ENCODE results near the gene KAT2A. TPM values are rescaled to one million over a fixed set of nuclear protein-coding genes. Genes with fewer than 3 reads are reported as not detected.

KAT2A gene
- total and polyA plus RNA-seq, 9 of the 15 experiments (the other 6 are each of a cell fraction or from before 2014, with no cell fraction given), result 1.5 to 80.4 (median 31.9) TPM

DNA sequence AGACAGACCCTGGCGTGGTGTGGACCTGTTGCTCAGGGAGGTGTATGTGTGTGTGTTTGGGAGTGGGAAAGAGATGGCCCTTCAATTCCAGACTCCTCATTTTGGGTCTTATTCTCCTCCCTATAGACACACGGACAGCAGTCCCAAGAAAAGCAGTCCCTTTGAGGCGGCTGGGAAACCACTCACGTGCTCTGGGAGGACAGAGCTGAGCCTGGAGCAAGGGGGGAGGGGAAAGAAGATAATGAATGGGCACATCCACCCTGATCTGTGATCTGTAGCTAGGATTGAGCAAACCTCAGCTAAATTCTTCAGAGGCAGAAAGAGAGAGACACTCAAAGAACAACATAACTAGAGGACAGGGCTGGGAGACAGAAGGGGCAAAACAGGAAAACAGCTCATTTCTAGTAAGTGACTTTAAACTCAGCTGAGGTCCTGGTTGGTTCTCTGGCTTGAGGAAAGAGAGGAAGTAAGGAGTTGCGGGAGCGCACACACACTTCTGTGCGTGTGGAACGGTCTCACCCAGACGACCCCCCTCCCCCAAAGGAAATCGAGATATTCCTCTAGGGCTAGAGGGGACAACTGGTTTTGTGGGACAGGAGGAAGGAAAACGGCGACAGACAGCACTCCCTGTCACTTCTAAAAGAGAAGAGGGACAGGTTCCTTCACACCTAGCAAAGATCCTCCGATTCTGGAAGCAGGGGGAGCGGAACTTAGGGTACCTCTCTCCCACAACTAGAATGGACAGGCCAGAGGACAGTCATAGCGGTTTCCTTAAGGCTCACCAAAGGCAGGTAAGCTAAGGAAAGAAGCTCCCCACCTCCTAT is 33.0 kb upstream of the KAT2A start (continued):
- TF ChIP-seq, protein P1, sequence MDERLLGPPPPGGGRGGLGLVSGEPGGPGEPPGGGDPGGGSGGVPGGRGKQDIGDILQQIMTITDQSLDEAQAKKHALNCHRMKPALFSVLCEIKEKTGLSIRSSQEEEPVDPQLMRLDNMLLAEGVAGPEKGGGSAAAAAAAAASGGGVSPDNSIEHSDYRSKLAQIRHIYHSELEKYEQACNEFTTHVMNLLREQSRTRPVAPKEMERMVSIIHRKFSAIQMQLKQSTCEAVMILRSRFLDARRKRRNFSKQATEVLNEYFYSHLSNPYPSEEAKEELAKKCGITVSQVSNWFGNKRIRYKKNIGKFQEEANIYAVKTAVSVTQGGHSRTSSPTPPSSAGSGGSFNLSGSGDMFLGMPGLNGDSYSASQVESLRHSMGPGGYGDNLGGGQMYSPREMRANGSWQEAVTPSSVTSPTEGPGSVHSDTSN (CRISPR knock-in tag; IDR thresholded peaks at IDR 0.05; ENCODE audit: low read depth), result no peak
- TF ChIP-seq, protein P1 (tag; conservative IDR thresholded peaks at IDR 0.05; ENCODE audit: low read depth), result no peak
- TF ChIP-seq KAT7 (CRISPR knock-in tag; IDR thresholded peaks at IDR 0.05; ENCODE audit: borderline replicate concordance), result no peak
- TF ChIP-seq MEF2A (IDR thresholded peaks at IDR 0.05; ENCODE audit: control insufficient read depth, low read depth, low read length), result no peak
- TF ChIP-seq, protein P2, sequence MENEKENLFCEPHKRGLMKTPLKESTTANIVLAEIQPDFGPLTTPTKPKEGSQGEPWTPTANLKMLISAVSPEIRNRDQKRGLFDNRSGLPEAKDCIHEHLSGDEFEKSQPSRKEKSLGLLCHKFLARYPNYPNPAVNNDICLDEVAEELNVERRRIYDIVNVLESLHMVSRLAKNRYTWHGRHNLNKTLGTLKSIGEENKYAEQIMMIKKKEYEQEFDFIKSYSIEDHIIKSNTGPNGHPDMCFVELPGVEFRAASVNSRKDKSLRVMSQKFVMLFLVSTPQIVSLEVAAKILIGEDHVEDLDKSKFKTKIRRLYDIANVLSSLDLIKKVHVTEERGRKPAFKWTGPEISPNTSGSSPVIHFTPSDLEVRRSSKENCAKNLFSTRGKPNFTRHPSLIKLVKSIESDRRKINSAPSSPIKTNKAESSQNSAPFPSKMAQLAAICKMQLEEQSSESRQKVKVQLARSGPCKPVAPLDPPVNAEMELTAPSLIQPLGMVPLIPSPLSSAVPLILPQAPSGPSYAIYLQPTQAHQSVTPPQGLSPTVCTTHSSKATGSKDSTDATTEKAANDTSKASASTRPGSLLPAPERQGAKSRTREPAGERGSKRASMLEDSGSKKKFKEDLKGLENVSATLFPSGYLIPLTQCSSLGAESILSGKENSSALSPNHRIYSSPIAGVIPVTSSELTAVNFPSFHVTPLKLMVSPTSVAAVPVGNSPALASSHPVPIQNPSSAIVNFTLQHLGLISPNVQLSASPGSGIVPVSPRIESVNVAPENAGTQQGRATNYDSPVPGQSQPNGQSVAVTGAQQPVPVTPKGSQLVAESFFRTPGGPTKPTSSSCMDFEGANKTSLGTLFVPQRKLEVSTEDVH (IDR thresholded peaks at IDR 0.05; ENCODE audit: low read depth, partially characterized antibody), result no peak
- TF ChIP-seq, protein P3, sequence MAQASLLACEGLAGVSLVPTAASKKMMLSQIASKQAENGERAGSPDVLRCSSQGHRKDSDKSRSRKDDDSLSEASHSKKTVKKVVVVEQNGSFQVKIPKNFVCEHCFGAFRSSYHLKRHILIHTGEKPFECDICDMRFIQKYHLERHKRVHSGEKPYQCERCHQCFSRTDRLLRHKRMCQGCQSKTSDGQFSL (CRISPR knock-in tag; IDR thresholded peaks at IDR 0.05), result no peak
- TF ChIP-seq, protein P3 (tag; IDR thresholded peaks at IDR 0.05), result no peak
- TF ChIP-seq BRD9 (IDR thresholded peaks at IDR 0.05; ENCODE audit: low read depth, partially characterized antibody), result no peak
- TF ChIP-seq, protein P4, sequence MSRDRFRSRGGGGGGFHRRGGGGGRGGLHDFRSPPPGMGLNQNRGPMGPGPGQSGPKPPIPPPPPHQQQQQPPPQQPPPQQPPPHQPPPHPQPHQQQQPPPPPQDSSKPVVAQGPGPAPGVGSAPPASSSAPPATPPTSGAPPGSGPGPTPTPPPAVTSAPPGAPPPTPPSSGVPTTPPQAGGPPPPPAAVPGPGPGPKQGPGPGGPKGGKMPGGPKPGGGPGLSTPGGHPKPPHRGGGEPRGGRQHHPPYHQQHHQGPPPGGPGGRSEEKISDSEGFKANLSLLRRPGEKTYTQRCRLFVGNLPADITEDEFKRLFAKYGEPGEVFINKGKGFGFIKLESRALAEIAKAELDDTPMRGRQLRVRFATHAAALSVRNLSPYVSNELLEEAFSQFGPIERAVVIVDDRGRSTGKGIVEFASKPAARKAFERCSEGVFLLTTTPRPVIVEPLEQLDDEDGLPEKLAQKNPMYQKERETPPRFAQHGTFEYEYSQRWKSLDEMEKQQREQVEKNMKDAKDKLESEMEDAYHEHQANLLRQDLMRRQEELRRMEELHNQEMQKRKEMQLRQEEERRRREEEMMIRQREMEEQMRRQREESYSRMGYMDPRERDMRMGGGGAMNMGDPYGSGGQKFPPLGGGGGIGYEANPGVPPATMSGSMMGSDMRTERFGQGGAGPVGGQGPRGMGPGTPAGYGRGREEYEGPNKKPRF (IDR thresholded peaks at IDR 0.05; ENCODE audit: low read depth, low read length), result no peak
- TF ChIP-seq, protein P5, sequence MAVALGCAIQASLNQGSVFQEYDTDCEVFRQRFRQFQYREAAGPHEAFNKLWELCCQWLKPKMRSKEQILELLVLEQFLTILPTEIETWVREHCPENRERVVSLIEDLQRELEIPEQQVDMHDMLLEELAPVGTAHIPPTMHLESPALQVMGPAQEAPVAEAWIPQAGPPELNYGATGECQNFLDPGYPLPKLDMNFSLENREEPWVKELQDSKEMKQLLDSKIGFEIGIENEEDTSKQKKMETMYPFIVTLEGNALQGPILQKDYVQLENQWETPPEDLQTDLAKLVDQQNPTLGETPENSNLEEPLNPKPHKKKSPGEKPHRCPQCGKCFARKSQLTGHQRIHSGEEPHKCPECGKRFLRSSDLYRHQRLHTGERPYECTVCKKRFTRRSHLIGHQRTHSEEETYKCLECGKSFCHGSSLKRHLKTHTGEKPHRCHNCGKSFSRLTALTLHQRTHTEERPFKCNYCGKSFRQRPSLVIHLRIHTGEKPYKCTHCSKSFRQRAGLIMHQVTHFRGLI (CRISPR knock-in tag; IDR thresholded peaks at IDR 0.05), result no peak
- TF ChIP-seq, protein P6, sequence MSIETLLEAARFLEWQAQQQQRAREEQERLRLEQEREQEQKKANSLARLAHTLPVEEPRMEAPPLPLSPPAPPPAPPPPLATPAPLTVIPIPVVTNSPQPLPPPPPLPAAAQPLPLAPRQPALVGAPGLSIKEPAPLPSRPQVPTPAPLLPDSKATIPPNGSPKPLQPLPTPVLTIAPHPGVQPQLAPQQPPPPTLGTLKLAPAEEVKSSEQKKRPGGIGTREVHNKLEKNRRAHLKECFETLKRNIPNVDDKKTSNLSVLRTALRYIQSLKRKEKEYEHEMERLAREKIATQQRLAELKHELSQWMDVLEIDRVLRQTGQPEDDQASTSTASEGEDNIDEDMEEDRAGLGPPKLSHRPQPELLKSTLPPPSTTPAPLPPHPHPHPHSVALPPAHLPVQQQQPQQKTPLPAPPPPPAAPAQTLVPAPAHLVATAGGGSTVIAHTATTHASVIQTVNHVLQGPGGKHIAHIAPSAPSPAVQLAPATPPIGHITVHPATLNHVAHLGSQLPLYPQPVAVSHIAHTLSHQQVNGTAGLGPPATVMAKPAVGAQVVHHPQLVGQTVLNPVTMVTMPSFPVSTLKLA (conservative IDR thresholded peaks at IDR 0.05), result peak in 1 of 2 experiments; percentile 45; a peak in 2 of 4 replicates
- TF ChIP-seq POLR2B (IDR thresholded peaks at IDR 0.05; ENCODE audit: low read depth, partially characterized antibody), result no peak
